ENCODE results near the gene BCL2L13.

The BCL2L13 gene

DNA sequence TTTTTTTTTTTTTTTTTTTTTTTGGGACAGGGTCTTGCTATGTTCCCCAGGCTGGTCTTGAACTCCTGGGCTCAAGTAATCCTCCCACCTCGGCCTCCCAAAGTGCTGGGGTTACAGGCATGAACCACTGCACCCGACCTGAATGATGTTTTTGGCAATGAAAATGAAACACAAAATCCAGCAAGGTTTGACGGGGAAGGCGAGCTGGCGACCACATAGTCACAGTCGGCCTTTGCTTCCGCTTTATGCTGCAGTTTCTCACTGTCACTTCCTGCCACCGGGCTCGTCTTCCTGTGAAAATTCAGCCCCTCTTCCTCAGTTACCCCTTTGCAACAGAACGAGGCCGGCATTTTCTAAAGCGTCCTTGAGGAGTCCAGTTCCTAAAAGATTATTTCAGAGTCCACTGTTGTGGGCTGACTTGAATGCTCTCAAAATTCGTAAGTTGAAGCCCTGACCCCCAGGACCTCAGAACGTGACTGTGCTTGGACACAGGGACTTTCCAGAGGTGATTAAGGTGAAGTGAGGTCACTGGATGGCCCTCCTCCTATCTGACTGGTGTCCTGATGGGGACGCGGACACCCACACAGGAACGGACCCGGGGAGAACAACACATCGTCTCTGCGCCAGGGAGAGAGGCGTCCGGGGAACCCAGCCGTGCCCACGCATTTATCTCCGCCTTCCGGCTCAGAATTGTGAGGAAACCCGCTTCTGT lies 138.6 kb downstream of the BCL2L13 start:
- Histone ChIP-seq H3K4me3 (ENCODE audit: insufficient read length, low read depth) (no peak overlapping the region), H3K9ac (ENCODE audit: insufficient read length, low read depth) (no peak overlapping the region), H3K36me3 (ENCODE audit: insufficient read depth, insufficient read length, low read length) (no peaks in the 10 kb centered on the region), H3K9me3 (ENCODE audit: insufficient read depth, low read length) (no peaks in the 10 kb centered on the region), H3K4me1 (ENCODE audit: insufficient read depth, insufficient read length) (peaks cover 22% of the 10 kb centered on the region), H3K27me3 (ENCODE audit: insufficient read depth, insufficient read length) (peaks cover 4% of the 10 kb centered on the region)
- DNase-seq (ENCODE audit: low read depth, low spot score), result no peak
- TF ChIP-seq SUZ12 (IDR thresholded peaks at IDR 0.05; ENCODE audit: extremely low read depth, insufficient read depth, insufficient read length), result no peak
- TF ChIP-seq ZNF274 (IDR thresholded peaks at IDR 0.05; ENCODE audit: low read depth, low read length), result no peak
- TF ChIP-seq YY1 (IDR thresholded peaks at IDR 0.05; ENCODE audit: insufficient read depth, insufficient read length), result no peak

DNA sequence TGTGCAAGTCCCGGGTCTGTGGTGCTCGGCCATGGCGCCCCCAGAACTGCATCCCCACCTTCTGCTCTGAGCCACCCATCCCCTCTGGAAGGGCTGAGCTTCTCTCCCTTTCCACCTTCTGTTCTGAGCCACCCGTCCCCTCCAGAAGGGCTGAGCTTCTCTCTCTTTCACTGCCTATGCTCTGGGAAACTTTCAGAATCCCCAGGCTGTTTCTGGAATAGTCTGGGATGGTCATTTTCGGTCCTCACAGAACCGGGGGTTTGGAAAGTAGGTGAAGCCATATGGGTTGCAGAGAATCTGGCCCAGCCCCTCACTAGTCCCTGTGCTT lies 139.1 kb downstream of the BCL2L13 start:
- Histone ChIP-seq H3K27me3 (ENCODE audit: insufficient read depth, insufficient read length) (peaks cover 4% of the 10 kb centered on the region), H3K9me3 (ENCODE audit: insufficient read depth, low read length) (no peaks in the 10 kb centered on the region), H3K4me1 (ENCODE audit: insufficient read depth, insufficient read length) (peaks cover 25% of the 10 kb centered on the region), H3K9ac (ENCODE audit: insufficient read length, low read depth) (no peak overlapping the region), H3K36me3 (ENCODE audit: insufficient read depth, insufficient read length, low read length) (no peaks in the 10 kb centered on the region), H3K4me3 (ENCODE audit: insufficient read length, low read depth) (no peak overlapping the region)
- TF ChIP-seq SUZ12 (IDR thresholded peaks at IDR 0.05; ENCODE audit: extremely low read depth, insufficient read depth, insufficient read length) (no peak), ZNF274 (IDR thresholded peaks at IDR 0.05; ENCODE audit: low read depth, low read length) (no peak), YY1 (IDR thresholded peaks at IDR 0.05; ENCODE audit: insufficient read depth, insufficient read length) (no peak)
- no peak for DNase-seq (ENCODE audit: low read depth, low spot score)

DNA sequence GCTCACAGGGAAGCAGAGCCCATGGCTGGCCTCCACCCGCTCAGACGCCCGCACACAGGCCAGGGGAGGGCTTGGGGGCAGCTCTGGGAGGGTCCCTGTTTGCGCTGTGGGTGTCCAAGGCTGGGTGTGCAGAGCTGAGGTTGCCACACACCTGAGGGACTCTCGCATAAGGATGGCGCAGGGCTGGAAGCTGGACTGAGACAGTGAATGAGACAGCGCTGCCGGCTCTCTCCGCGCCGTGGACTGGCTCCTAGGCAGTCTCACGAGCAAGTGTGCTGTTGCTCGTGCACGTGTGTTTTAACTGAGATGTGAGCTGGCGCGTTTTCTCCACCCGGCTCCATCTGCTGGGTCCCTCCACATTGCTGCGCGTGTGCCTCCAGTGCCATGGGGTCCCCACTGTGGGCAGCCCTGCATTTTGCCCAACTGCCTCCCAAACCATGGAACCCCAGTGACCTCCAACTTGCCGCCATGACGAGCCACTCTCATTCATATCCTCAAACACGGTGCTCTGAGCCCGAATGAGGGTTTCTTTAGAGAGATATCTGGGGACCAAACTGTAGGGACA lies 139.9 kb downstream of the BCL2L13 start:
- Histone ChIP-seq H3K36me3 (ENCODE audit: insufficient read depth, insufficient read length, low read length) (no peaks in the 10 kb centered on the region), H3K9me3 (ENCODE audit: insufficient read depth, low read length) (no peaks in the 10 kb centered on the region), H3K4me1 (ENCODE audit: insufficient read depth, insufficient read length) (peaks cover 22% of the 10 kb centered on the region), H3K27me3 (ENCODE audit: insufficient read depth, insufficient read length) (no peaks in the 10 kb centered on the region), H3K9ac (ENCODE audit: insufficient read length, low read depth) (peak overlapping the region; percentile 17), H3K4me3 (ENCODE audit: insufficient read length, low read depth) (no peak overlapping the region)
- DNase-seq (ENCODE audit: low read depth, low spot score), result no peak
- TF ChIP-seq SUZ12 (IDR thresholded peaks at IDR 0.05; ENCODE audit: extremely low read depth, insufficient read depth, insufficient read length) (no peak), YY1 (IDR thresholded peaks at IDR 0.05; ENCODE audit: insufficient read depth, insufficient read length) (no peak), ZNF274 (IDR thresholded peaks at IDR 0.05; ENCODE audit: low read depth, low read length) (no peak)

DNA sequence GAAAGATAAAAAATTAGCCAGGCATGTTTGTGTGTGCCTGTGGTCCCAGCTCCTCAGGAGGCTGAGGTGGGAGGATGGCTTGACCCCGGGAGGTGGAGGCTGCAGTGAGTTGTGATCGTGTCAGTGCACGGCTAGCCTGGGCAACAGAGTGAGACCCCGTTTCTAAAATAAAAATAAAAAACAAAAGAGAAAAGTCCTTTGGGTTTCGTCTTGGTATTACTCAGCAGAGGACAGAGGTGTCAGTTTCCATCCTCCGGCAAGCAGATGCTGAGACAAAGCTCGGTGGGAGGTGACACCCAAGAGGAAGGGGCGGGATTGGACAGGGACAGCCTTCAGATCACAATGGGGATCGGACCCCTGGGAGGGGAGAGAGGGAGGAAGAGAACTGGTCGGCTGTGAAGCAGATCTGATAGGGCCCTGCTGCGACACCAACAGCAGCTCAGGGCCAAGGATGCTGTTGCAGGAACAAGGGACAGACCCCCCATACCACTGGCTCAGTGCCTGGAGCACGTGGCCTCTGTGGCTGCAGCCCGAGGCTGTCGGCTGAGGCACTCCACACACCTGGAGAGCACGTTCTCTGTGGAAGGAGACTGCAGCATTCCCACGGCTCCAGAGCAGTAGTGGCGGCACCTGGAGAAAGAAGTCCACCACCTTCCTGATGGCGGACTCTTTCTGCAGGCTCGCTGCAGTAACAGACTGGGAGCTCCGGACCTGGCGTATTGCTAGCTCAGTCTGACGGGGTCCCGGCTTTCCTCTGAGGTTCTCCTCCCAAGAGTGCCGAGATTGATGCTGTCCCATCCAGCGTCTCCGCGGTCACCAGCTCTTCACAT lies 140.9 kb downstream of the BCL2L13 start:
- Histone ChIP-seq H3K9ac (ENCODE audit: insufficient read length, low read depth) (peak overlapping the region; percentile 1), H3K36me3 (ENCODE audit: insufficient read depth, insufficient read length, low read length) (no peaks in the 10 kb centered on the region), H3K4me1 (ENCODE audit: insufficient read depth, insufficient read length) (peaks cover 22% of the 10 kb centered on the region), H3K27me3 (ENCODE audit: insufficient read depth, insufficient read length) (no peaks in the 10 kb centered on the region), H3K4me3 (ENCODE audit: insufficient read length, low read depth) (no peak overlapping the region), H3K9me3 (ENCODE audit: insufficient read depth, low read length) (no peaks in the 10 kb centered on the region)
- no peak for TF ChIP-seq YY1 (IDR thresholded peaks at IDR 0.05; ENCODE audit: insufficient read depth, insufficient read length)
- no peak for TF ChIP-seq SUZ12 (IDR thresholded peaks at IDR 0.05; ENCODE audit: extremely low read depth, insufficient read depth, insufficient read length)
- TF ChIP-seq ZNF274 (IDR thresholded peaks at IDR 0.05; ENCODE audit: low read depth, low read length), result no peak
- DNase-seq (ENCODE audit: low read depth, low spot score), result no peak

DNA sequence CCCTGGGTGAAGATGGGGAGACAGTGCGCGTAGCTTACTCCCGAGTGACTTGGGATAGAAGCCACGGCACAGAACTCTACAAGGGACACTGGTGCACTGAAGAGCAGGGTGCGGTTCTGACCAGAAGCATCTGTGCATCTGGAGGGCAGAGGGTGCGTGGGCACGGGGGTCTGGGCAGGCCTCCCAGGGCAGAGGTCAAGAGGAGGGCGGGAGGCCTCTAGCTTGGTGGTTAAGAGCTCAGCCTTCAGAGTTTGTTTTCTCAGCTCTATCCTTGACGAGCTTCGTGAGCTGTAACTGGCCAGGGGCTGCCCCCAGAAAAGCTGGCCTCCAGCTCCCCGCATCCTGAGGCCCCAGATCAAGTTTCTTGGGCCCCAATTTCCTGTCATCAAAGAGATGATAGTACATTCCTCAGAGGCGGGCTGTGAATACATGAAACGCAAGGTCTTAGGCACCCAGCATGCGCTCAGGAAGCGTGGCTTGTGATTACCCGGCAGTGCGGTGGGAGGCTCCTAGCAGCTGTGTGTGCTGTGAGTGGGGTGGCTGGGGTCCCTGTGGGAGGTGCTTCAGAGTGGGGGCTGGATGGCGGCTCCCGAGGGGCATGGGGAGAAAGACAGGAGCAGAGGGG lies 141.7 kb downstream of the BCL2L13 start:
- H3K9me3 ChIP-seq (ENCODE audit: insufficient read depth, low read length), result no peaks in the 10 kb centered on the region
- H3K4me3 ChIP-seq (ENCODE audit: insufficient read length, low read depth), result no peak overlapping the region
- H3K4me1 ChIP-seq (ENCODE audit: insufficient read depth, insufficient read length), result peaks cover 23% of the 10 kb centered on the region
- TF ChIP-seq YY1 (IDR thresholded peaks at IDR 0.05; ENCODE audit: insufficient read depth, insufficient read length) (no peak), ZNF274 (IDR thresholded peaks at IDR 0.05; ENCODE audit: low read depth, low read length) (no peak), SUZ12 (IDR thresholded peaks at IDR 0.05; ENCODE audit: extremely low read depth, insufficient read depth, insufficient read length) (no peak)
- no peak overlapping the region for H3K9ac ChIP-seq (ENCODE audit: insufficient read length, low read depth)
- H3K36me3 ChIP-seq (ENCODE audit: insufficient read depth, insufficient read length, low read length), result no peaks in the 10 kb centered on the region
- DNase-seq (ENCODE audit: low read depth, low spot score), result no peak
- no peaks in the 10 kb centered on the region for H3K27me3 ChIP-seq (ENCODE audit: insufficient read depth, insufficient read length)
